Retinal pigment epithelial cell (primary cell): ENCODE results near the gene RAB25.

ENCODE experiments used
- DNase-seq: peaks from one replicate; pipeline ENCODE4 v3.0.0-alpha.2; 2010; ENCODE audit warnings: low read depth
- H3K4me3 ChIP-seq: 2 replicates; pipeline ENCODE4 v1.5.1; 2011; ENCODE audit warnings: mild to moderate bottlenecking, low read length, control low read depth, moderate library complexity
- TF ChIP-seq, protein P1 (sequence below): conservative IDR thresholded peaks from 2 replicates; pipeline ENCODE4 v1.5.1; 2011; ENCODE audit warnings: low read depth, low read length, control low read depth, inconsistent platforms

Gene RAB25

DNA sequence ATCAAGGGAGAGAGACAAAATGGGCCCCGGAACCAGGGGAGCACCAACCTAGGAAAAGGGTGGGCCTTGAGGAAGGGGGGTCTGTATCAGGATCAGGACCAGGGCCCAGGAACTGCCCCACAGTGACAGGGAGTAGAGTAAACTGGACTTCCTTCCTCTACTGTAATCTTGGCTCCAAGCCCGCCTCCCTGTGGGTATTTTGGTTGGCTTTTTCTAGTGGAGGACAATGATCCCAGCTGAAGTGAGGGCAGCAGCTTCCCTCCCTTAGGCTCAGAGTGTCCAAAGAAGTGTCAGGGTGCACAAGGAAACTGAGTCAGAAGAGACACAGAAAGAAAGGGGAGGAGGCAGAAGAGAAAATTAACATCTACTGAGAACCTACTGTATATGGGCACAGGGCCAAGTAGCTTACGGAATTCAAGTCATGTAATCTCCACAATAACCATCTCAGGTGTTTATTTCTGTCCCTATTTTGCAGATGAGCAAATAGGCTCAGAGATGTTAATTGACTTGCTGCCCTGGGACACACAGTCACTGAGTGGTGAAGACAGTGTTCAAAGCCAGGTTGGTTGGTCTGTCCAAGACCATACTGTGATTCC lies 12.2 kb upstream of the RAB25 start:
- no peak for DNase-seq
- TF ChIP-seq, protein P1, sequence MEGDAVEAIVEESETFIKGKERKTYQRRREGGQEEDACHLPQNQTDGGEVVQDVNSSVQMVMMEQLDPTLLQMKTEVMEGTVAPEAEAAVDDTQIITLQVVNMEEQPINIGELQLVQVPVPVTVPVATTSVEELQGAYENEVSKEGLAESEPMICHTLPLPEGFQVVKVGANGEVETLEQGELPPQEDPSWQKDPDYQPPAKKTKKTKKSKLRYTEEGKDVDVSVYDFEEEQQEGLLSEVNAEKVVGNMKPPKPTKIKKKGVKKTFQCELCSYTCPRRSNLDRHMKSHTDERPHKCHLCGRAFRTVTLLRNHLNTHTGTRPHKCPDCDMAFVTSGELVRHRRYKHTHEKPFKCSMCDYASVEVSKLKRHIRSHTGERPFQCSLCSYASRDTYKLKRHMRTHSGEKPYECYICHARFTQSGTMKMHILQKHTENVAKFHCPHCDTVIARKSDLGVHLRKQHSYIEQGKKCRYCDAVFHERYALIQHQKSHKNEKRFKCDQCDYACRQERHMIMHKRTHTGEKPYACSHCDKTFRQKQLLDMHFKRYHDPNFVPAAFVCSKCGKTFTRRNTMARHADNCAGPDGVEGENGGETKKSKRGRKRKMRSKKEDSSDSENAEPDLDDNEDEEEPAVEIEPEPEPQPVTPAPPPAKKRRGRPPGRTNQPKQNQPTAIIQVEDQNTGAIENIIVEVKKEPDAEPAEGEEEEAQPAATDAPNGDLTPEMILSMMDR = no peak
- H3K4me3 ChIP-seq = no peak overlapping the region

GRCh38 chr1:156050376-156050775 lies 10.6 kb upstream of the RAB25 start:
- no peak for DNase-seq
- TF ChIP-seq, protein P1 = no peak
- H3K4me3 ChIP-seq = no peak overlapping the region

- DNase-seq = no peak
- H3K4me3 ChIP-seq = no peak overlapping the region
- TF ChIP-seq, protein P1 = no peak
Observed at GRCh38 chr1:156051011-156051725, 9.8 kb upstream of the RAB25 start.

DNA sequence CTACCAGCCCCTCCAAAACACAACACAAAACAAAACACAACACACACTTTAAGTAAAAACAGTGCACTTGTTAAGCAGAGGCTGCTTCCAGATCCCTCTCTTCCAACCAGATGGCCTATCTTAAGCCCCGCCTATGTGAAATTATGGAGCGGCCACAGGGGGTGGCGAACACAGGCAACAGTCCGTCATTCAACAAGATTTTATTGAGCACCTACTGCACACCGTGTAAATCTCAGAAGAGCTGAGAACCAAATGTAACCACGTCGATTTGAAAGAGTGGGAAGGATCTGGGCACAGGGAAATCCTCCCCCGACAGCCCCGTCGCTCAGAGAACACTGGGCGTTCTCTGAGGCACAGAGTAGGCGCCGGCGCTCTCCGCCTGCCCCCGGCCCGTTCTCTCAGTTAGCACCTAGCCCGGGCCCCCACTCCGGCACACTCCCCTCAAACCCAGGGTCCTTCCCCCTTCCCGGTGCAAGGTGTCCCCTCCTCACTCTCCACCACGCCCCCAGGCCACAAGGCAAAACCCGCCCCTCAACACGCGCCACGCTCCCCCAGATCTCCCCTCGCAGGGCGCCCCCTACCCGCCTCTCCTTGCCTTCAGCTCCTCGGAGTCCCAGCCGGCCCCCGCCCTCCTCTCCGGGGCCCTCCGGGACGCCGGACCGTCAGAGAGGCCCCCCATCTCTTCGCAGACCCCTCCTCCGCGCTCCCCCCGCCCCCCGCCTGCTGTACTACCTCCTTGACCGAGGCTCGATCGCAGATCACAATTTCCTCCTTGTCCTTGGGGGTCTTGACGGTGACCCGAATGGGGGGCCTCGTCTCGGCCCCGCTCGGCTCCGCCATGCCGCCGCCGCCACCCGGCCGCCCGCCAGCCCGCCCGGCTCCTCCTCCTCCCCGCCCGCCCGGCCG lies 7.8 kb upstream of the RAB25 start:
- H3K4me3 ChIP-seq = peak overlapping the region; percentile 55
- TF ChIP-seq, protein P1 = peak; percentile 50
- no peak for DNase-seq

DNA sequence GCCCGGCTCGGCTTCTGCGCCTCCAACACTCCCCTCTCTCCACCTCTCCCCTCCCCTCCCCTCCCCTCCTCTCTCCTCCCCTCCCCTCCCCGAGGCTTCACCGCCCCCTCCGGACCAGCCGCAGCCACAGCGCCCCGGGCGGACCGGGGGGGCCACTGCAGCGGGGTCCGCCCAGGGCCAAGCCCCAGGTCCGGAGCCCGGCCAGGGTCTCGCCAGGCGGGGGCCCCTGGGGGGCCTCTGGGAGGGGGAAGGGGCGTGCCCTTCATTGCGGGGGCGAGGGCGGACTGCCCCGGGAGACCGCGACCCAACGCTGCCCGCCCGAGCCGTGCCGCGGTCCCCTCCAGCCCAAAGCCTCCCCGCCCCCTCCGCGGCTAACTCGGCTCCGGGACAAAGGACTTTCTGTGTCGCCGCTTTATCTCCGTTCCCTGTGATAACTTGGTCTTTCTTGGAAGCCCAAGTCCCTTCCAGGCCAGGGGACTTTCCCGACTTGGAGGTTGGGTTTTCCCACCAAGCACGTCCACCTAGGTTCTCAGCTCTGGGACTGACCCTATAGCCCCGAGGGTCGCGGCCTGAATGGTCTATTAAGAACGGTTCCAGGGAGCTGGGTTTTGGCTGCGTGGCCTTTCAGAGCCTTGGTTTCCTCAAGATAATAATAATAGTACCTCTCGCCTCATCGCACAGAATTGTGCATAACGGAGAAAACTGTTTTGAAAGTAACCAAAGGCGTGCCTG lies 7.0 kb upstream of the RAB25 start, which contains the start of gene UBQLN4:
Gene UBQLN4, minus strand, starts transcription at position 31 of the 732 bp plus-strand sequence. CDS start 97 bp downstream, outside the sequence.
- TF ChIP-seq, protein P1 = no peak

DNA sequence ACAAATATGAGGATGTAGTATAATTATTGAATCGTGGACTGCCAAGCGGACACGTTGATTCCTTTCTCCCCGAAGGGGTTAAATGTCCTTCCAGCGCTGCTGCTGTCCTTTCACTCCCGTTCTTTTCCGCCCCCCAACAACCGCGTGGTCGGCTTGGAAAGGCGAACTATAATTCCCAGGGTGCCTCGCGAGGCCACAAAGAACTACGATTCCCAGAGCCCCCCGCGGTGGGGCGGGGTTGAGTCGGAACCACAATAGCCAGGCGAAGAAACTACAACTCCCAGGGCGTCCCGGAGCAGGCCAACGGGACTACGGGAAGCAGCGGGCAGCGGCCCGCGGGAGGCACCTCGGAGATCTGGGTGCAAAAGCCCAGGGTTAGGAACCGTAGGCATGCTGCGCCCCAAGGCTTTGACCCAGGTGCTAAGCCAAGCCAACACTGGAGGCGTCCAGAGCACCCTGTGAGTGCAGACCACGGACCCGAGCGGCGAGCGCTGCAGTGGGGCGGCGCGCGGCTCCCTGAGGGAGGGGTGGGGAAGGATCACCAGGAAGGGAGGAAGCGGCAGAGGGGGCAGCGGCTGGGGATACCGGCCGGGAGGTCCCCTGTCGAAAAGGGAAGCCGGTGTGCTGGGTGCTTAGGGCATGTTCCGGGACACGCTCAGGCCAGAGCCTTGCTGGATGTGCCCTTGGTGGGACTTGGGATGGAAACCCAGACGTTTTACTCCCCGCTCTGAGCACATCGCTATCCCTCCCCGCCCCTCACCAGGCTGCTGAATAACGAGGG lies 6.3 kb upstream of the RAB25 start, which contains the start of gene LAMTOR2:
Gene LAMTOR2, plus strand, starts transcription at position 283 of the 781 bp plus-strand sequence. Its CDS starts 108 bp downstream, at position 391.
- peak; percentile 85 for DNase-seq
- peak within 1 kb of the TSS; percentile 99 for H3K4me3 ChIP-seq
- TF ChIP-seq, protein P1 = no peak

More for the DNA sequence above, 7.0 kb upstream of the RAB25 start, which contains the start of gene UBQLN4:
- no peak for DNase-seq
- peak within 1 kb of the TSS; percentile 99 for H3K4me3 ChIP-seq
